Lung (tissue), 12 donors: ENCODE results near the gene PRPF6. TPM values are rescaled to one million over a fixed set of nuclear protein-coding genes. Genes with fewer than 3 reads are reported as not detected.

ENCODE experiments used
- ATAC-seq: fragments of 200-7000 bp; cut with Tn5 transposase; one replicate; pipeline ENCODE4 v1.9.1; 2020; ENCODE audit warnings: moderate number of reproducible peaks; ENCODE audit not compliant: insufficient read depth, low FRiP score
- DNase-seq, 3 donors: peaks; one replicate each; pipeline ENCODE4 v3.0.0-alpha.2; 2013 to 2017
- H3K27ac ChIP-seq, 2 donors: one replicate each; pipeline ENCODE4 v1.5.1; 2013; ENCODE audit warnings: mild to moderate bottlenecking in 2 of 2, moderate library complexity in 2 of 2, control low read depth in 1 of 2, inconsistent platforms in 1 of 2, low read depth in 1 of 2, low read length in 1 of 2
- H3K27me3 ChIP-seq, 3 donors: one replicate each; pipeline ENCODE4 v1.5.1; 2013; ENCODE audit warnings: low read length in 2 of 3; ENCODE audit not compliant: control insufficient read depth in 3 of 3, insufficient read depth in 3 of 3
- H3K36me3 ChIP-seq, 4 donors: one replicate each; pipeline ENCODE4 v1.5.1; 2013; ENCODE audit warnings: low read length in 4 of 4, mild to moderate bottlenecking in 1 of 4, moderate library complexity in 1 of 4; ENCODE audit not compliant: control insufficient read depth in 4 of 4, insufficient read depth in 4 of 4
- H3K4me1 ChIP-seq, 5 donors: one replicate each; pipeline ENCODE4 v1.5.1; 2013; ENCODE audit warnings: low read length in 5 of 5, mild to moderate bottlenecking in 2 of 5, moderate library complexity in 1 of 5; ENCODE audit not compliant: control insufficient read depth in 5 of 5, insufficient read depth in 5 of 5
- H3K4me3 ChIP-seq: one replicate; pipeline ENCODE4 v1.5.1; 2013; ENCODE audit warnings: mild to moderate bottlenecking, control low read depth, moderate library complexity
- H3K9ac ChIP-seq, 2 donors: one replicate each; pipeline ENCODE4 v1.5.1; 2013; ENCODE audit warnings: low read length in 2 of 2, control low read depth in 1 of 2; ENCODE audit not compliant: insufficient read depth in 1 of 2
- H3K9me3 ChIP-seq, 4 donors: one replicate each; pipeline ENCODE4 v1.5.1; 2013; ENCODE audit warnings: low read length in 3 of 4, mild to moderate bottlenecking in 1 of 4, moderate library complexity in 1 of 4; ENCODE audit not compliant: control insufficient read depth in 4 of 4, insufficient read depth in 3 of 4
- WGBS, 2 donors: extraction: QIAGEN DNeasy Blood & Tissue Kit; methylation state at CpG; one replicate each; pipeline ENCODE4 v1.1.7; 2013; 5-methylcytosine and 5-hydroxymethylcytosine counted together
- polyA plus RNA-seq, 2 donors: library from polyadenylated mRNA; stranded (reverse); fragments of 200-250 nt; gene quantifications; one replicate each; pipeline ENCODE4 v1.2.1, GENCODE V29; 2013
- total RNA-seq, 2 donors: library from RNA; depleted of rRNA in 1 of 2; stranded (reverse); fragments of >200 nt in 1 of 2; gene quantifications; one replicate each; pipeline ENCODE4 v1.2.1, GENCODE V29; 2014 to 2021
- TF ChIP-seq, protein P1 (sequence below): IDR thresholded peaks from 2 replicates; pipeline ENCODE4 v1.5.1; 2012; ENCODE audit warnings: mild to moderate bottlenecking; ENCODE audit errors: control extremely low read depth, extremely low read depth
- donor health status: control.
- donor health status: control.
- donor health status: Bipolar disorder and iron deficiency.
- donor health status: healthy.
- donor health status: DM: yes; HTN: yes; CAD: no.

The PRPF6 gene
- total and polyA plus RNA-seq, 4 donors: 43.6 to 65.0 (median 54.2) TPM

GRCh38 chr20:63961664-63962425 lies 19.1 kb upstream of the PRPF6 start:
- TF ChIP-seq, protein P1, sequence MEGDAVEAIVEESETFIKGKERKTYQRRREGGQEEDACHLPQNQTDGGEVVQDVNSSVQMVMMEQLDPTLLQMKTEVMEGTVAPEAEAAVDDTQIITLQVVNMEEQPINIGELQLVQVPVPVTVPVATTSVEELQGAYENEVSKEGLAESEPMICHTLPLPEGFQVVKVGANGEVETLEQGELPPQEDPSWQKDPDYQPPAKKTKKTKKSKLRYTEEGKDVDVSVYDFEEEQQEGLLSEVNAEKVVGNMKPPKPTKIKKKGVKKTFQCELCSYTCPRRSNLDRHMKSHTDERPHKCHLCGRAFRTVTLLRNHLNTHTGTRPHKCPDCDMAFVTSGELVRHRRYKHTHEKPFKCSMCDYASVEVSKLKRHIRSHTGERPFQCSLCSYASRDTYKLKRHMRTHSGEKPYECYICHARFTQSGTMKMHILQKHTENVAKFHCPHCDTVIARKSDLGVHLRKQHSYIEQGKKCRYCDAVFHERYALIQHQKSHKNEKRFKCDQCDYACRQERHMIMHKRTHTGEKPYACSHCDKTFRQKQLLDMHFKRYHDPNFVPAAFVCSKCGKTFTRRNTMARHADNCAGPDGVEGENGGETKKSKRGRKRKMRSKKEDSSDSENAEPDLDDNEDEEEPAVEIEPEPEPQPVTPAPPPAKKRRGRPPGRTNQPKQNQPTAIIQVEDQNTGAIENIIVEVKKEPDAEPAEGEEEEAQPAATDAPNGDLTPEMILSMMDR: no peak
- H3K27me3 ChIP-seq: no peaks in the 10 kb centered on the region
- peaks cover 0 to 8% (median 0%) of the 10 kb centered on the region in 4 donors for H3K9me3 ChIP-seq
- no peak for ATAC-seq
- H3K4me3 ChIP-seq: no peak overlapping the region
- no peak for DNase-seq
- 94 to 95% methylated on average over 26 of the region's 26 CpGs for WGBS, 2 donors
- no peak overlapping the region for H3K9ac ChIP-seq
- no peak overlapping the region for H3K27ac ChIP-seq
- H3K36me3 ChIP-seq: peaks cover 0 to 56% (median 32%) of the 10 kb centered on the region in 4 donors
- H3K4me1 ChIP-seq: peaks cover 0 to 12% (median 5%) of the 10 kb centered on the region in 5 donors

GRCh38 chr20:63962426-63963347 lies 18.2 kb upstream of the PRPF6 start:
- H3K36me3 ChIP-seq: peaks cover 0 to 62% (median 39%) of the 10 kb centered on the region in 4 donors
- H3K9ac ChIP-seq: no peak overlapping the region
- H3K9me3 ChIP-seq: peaks cover 0 to 8% (median 0%) of the 10 kb centered on the region in 4 donors
- peaks cover 0 to 4% (median 0%) of the 10 kb centered on the region in 5 donors for H3K4me1 ChIP-seq
- no peak overlapping the region for H3K4me3 ChIP-seq
- 96 to 97% methylated on average over 58 to 61 of the region's 61 CpGs for WGBS, 2 donors
- TF ChIP-seq, protein P1: no peak
- no peak overlapping the region for H3K27ac ChIP-seq
- no peaks in the 10 kb centered on the region for H3K27me3 ChIP-seq
- no peak for DNase-seq
- ATAC-seq: no peak

DNA sequence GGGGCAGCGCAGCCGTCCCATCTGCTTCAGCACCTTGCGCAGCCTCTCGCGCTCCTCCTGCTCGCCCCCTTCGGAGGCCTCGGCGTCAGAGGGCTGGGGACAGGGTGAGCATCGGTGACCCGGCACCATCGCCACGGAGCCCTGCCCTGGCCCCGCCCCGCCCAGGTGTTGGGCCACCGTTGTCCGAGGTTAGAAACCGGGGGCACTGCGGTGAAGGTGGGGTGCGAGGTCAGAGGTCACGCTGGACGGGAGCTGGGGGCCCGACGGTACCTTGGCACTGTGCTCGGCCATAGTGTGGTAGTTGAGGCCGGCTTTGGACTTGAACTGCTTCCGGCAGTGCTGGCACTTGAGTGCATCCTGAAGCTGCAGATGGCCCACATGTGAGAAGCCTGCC lies 17.6 kb upstream of the PRPF6 start:
- WGBS, 2 donors: 91 to 96% methylated on average over 26 to 27 of the region's 27 CpGs
- Histone ChIP-seq H3K4me3 (no peak overlapping the region), H3K9ac (no peak overlapping the region), H3K9me3 (peaks cover 0 to 8% (median 0%) of the 10 kb centered on the region in 4 donors), H3K27ac (no peak overlapping the region), H3K27me3 (no peaks in the 10 kb centered on the region), H3K4me1 (peaks cover 0 to under 1% (median 0%) of the 10 kb centered on the region in 5 donors), H3K36me3 (peaks cover 0 to 69% (median 40%) of the 10 kb centered on the region in 4 donors)
- TF ChIP-seq, protein P1: no peak
- no peak for ATAC-seq
- no peak for DNase-seq
